Stomach (tissue), 9 donors: ENCODE measurements around the gene UGT1A8. TPM values are rescaled to one million over a fixed set of nuclear protein-coding genes. Genes with fewer than 3 reads are reported as not detected.
"Not testable (repeated sequence)": the region's sequence is repeated elsewhere in the genome, so short reads cannot be mapped to it uniquely, and the experiment has no call there.

ENCODE experiments used
- DNase-seq, 2 donors: peaks; one replicate each; pipeline versions ENCODE4 v3.0.0 to v3.0.0-alpha.2; 2013 to 2019
- H3K27ac ChIP-seq, 5 donors: fragments of 200-600 bp in 4 of 5; sonication (generic) in 4 of 5; one replicate each; pipeline ENCODE4 v1.5.1; 2013 to 2019; ENCODE audit warnings: mild to moderate bottlenecking in 1 of 5, moderate library complexity in 1 of 5
- H3K27me3 ChIP-seq, 3 donors: fragments of 200-600 bp; sonication (generic); one replicate each; pipeline ENCODE4 v1.5.1; 2017 to 2019; ENCODE audit warnings: mixed run types in 1 of 3
- H3K36me3 ChIP-seq, 4 donors: fragments of 200-600 bp; sonication (generic); 1 replicate in 3 of 4; 2 replicates in 1 of 4; pipeline ENCODE4 v1.5.1; 2016 to 2019
- H3K4me1 ChIP-seq, 4 donors: fragments of 200-600 bp; sonication (generic); one replicate each; pipeline ENCODE4 v1.5.1; 2016 to 2019
- H3K4me3 ChIP-seq, 4 donors: fragments of 200-600 bp; sonication (generic) in 3 of 4; one replicate each; pipeline ENCODE4 v1.5.1; 2016 to 2019; ENCODE audit warnings: mild to moderate bottlenecking in 1 of 4
- H3K9me3 ChIP-seq, 4 donors: fragments of 200-600 bp; sonication (generic); one replicate each; pipeline ENCODE4 v1.5.1; 2016 to 2019
- EP300 ChIP-seq: sonication (generic); formaldehyde crosslinking; IDR thresholded peaks from one replicate; pipeline ENCODE4 v1.6.1; 2017; ENCODE audit warnings: antibody characterized with exemption
- POLR2A ChIP-seq, 4 donors: fragments of 450-650 bp; IDR thresholded peaks; one replicate each; pipeline ENCODE4 v1.6.1; 2016; ENCODE audit warnings: antibody characterized with exemption in 4 of 4, control low read depth in 2 of 4, mild to moderate bottlenecking in 1 of 4, moderate library complexity in 1 of 4
- POLR2AphosphoS5 ChIP-seq, 3 donors: sonication (generic); formaldehyde crosslinking; IDR thresholded peaks; one replicate each; pipeline ENCODE4 v1.6.1; 2016; ENCODE audit warnings: antibody characterized with exemption in 3 of 3
- WGBS, 5 donors: extraction: QIAGEN DNeasy Blood & Tissue Kit in 3 of 5; methylation state at CpG; one replicate each; pipeline versions ENCODE4 v1.1.5 to v1.1.7; 2013 to 2018; 5-methylcytosine and 5-hydroxymethylcytosine counted together
- intact Hi-C: fragments of 100-400 bp; cut with DNase I; formaldehyde crosslinking; loops from one replicate; pipeline ENCODE4 v1.15.1; 2023; ENCODE audit warnings: low total_unique reads
- polyA plus RNA-seq, 3 donors: library from polyadenylated mRNA; stranded (reverse); fragments of 200-250 nt; gene quantifications; one replicate each; pipeline ENCODE4 v1.2.3, GENCODE V29; 2013
- total RNA-seq, 5 donors: library from RNA; depleted of rRNA; stranded (reverse); fragments of >200 nt; gene quantifications; one replicate each; pipeline versions ENCODE4 v1.1.0 to v1.2.3, GENCODE V29; 2014 to 2016
- TF ChIP-seq, protein P1 (sequence below), 7 experiments: fragments of 450-650 bp in 4 of 7; fragments of 200-600 bp in 3 of 7; sonication (generic) in 3 of 7; IDR thresholded peaks; one replicate each; pipeline ENCODE4 v1.5.1; 2016 to 2019; ENCODE audit warnings: antibody characterized with exemption in 7 of 7, control low read depth in 2 of 7, mild to moderate bottlenecking in 1 of 7
- donor health status: healthy with polysubstance abuse.
- donor health status: Bipolar disorder and iron deficiency.
- donor health status: healthy.

UGT1A8 gene
- total and polyA plus RNA-seq, 8 donors: 2.3 to 7.2 TPM; not detected in 6

- DNase-seq: no peak
- intact Hi-C loops: no loop called here
- Histone ChIP-seq H3K27ac (no peak overlapping the region), H3K4me3 (no peak overlapping the region), H3K27me3 (peaks cover 0 to 10% (median 0%) of the 10 kb centered on the region in 3 donors), H3K4me1 (no peaks in the 10 kb centered on the region), H3K9me3 (no peaks in the 10 kb centered on the region), H3K36me3 (no peaks in the 10 kb centered on the region)
- WGBS, 5 donors: 81 to 97% (median 93%) methylated on average over 3 of the region's 3 CpGs
- TF ChIP-seq EP300 (no peak), POLR2A (IDR thresholded peaks at IDR 0.05) (no peak), POLR2AphosphoS5 (IDR thresholded peaks at IDR 0.05) (no peak)
- TF ChIP-seq, protein P1, sequence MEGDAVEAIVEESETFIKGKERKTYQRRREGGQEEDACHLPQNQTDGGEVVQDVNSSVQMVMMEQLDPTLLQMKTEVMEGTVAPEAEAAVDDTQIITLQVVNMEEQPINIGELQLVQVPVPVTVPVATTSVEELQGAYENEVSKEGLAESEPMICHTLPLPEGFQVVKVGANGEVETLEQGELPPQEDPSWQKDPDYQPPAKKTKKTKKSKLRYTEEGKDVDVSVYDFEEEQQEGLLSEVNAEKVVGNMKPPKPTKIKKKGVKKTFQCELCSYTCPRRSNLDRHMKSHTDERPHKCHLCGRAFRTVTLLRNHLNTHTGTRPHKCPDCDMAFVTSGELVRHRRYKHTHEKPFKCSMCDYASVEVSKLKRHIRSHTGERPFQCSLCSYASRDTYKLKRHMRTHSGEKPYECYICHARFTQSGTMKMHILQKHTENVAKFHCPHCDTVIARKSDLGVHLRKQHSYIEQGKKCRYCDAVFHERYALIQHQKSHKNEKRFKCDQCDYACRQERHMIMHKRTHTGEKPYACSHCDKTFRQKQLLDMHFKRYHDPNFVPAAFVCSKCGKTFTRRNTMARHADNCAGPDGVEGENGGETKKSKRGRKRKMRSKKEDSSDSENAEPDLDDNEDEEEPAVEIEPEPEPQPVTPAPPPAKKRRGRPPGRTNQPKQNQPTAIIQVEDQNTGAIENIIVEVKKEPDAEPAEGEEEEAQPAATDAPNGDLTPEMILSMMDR (IDR thresholded peaks at IDR 0.05): no peak
Observed at GRCh38 chr2:233604826-233605225, 12.6 kb upstream of the UGT1A8 start.

GRCh38 chr2:233605680-233606079 is 11.8 kb upstream of the UGT1A8 start:
- peaks cover 0 to 4% (median 0%) of the 10 kb centered on the region in 4 donors for H3K9me3 ChIP-seq
- no peak overlapping the region for H3K27ac ChIP-seq
- peaks cover 0 to 10% (median 0%) of the 10 kb centered on the region in 3 donors for H3K27me3 ChIP-seq
- no peaks in the 10 kb centered on the region for H3K4me1 ChIP-seq
- WGBS, 5 donors: 85 to 100% (median 93%) methylated on average over 1 of the region's 1 CpG
- H3K4me3 ChIP-seq: no peak overlapping the region
- no peak for TF ChIP-seq EP300
- no peak for TF ChIP-seq POLR2AphosphoS5 (IDR thresholded peaks at IDR 0.05)
- TF ChIP-seq POLR2A (IDR thresholded peaks at IDR 0.05): no peak
- TF ChIP-seq, protein P1 (IDR thresholded peaks at IDR 0.05): no peak
- intact Hi-C loops: no loop called here
- no peaks in the 10 kb centered on the region for H3K36me3 ChIP-seq
- DNase-seq: no peak

GRCh38 chr2:233611284-233611683 is 6.1 kb upstream of the UGT1A8 start:
- no peaks in the 10 kb centered on the region for H3K27me3 ChIP-seq
- WGBS, 5 donors: 78 to 86% (median 82%) methylated on average over 4 of the region's 4 CpGs
- no peaks in the 10 kb centered on the region for H3K4me1 ChIP-seq
- no peaks in the 10 kb centered on the region for H3K36me3 ChIP-seq
- DNase-seq: no peak
- intact Hi-C loops: no loop called here
- H3K4me3 ChIP-seq: no peak overlapping the region
- H3K9me3 ChIP-seq: peaks cover 0 to 22% (median 8%) of the 10 kb centered on the region in 4 donors
- no peak for TF ChIP-seq EP300
- TF ChIP-seq POLR2A (IDR thresholded peaks at IDR 0.05): no peak
- TF ChIP-seq, protein P1 (IDR thresholded peaks at IDR 0.05): no peak
- TF ChIP-seq POLR2AphosphoS5 (IDR thresholded peaks at IDR 0.05): no peak
- H3K27ac ChIP-seq: no peak overlapping the region

GRCh38 chr2:233620204-233620603 is 2.8 kb downstream of the UGT1A8 start:
- intact Hi-C loops: no loop called here
- TF ChIP-seq POLR2AphosphoS5 (IDR thresholded peaks at IDR 0.05) (no peak), EP300 (no peak), POLR2A (IDR thresholded peaks at IDR 0.05) (no peak)
- TF ChIP-seq, protein P1 (IDR thresholded peaks at IDR 0.05): no peak
- H3K4me1 ChIP-seq: no peaks in the 10 kb centered on the region
- H3K27me3 ChIP-seq: no peaks in the 10 kb centered on the region
- no peak overlapping the region for H3K27ac ChIP-seq
- no peaks in the 10 kb centered on the region for H3K9me3 ChIP-seq
- no peak overlapping the region for H3K4me3 ChIP-seq
- H3K36me3 ChIP-seq: no peaks in the 10 kb centered on the region
- no peak for DNase-seq
- 73 to 84% (median 78%) methylated on average over 4 of the region's 4 CpGs for WGBS, 5 donors

DNA sequence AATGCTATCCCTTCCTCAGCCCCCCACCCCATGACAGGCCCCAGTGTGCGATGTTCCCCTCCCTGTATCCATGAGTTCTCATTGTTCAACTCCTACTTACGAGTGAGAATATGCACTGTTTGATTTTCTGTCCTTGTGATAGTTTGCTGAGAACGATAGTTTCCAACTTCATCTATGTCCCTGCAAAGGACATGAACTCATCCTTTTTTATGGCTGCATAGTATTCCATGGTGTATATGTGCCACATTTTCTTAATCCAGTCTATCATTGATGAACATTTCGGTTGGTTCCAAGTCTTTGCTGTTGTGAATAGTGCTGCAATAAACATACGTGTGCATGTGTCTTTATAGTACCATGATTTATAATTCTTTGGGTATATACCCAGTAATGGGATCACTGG is 4.4 kb downstream of the UGT1A8 start:
- H3K4me3 ChIP-seq, intact Hi-C loops, H3K27ac ChIP-seq, H3K4me1 ChIP-seq, H3K27me3 ChIP-seq, DNase-seq, H3K9me3 ChIP-seq, H3K36me3 ChIP-seq: not testable (repeated sequence)
- 91 to 94% (median 93%) methylated on average over 5 of the region's 5 CpGs for WGBS, 5 donors
